Spinal cord (tissue), 10 donors: Measurements from ENCODE around the gene ZNF569. TPM values are rescaled to one million over a fixed set of nuclear protein-coding genes. Genes with fewer than 3 reads are reported as not detected.
A peak's percentile ranks its signal among the peaks of the same experiment; 100 is the strongest.
"Not testable (repeated sequence)": the region's sequence is repeated elsewhere in the genome, so short reads cannot be mapped to it uniquely, and the experiment has no call there.

Experiments
- DNase-seq, 6 donors: peaks; one replicate each; pipeline versions ENCODE4 v3.0.0 to v3.0.0-alpha.2; 2013 to 2015; ENCODE audit warnings: low spot score in 6 of 6, low read depth in 4 of 6
- H3K27ac ChIP-seq: one replicate; pipeline ENCODE4 v1.5.1; 2013; ENCODE audit warnings: low read depth, low read length, control low read depth
- H3K27me3 ChIP-seq: one replicate; pipeline ENCODE4 v1.6.1; 2013; ENCODE audit warnings: low read length; ENCODE audit not compliant: control insufficient read depth, insufficient read depth
- H3K36me3 ChIP-seq: one replicate; pipeline ENCODE4 v1.6.1; 2013; ENCODE audit warnings: low read length; ENCODE audit not compliant: control insufficient read depth, insufficient read depth
- H3K4me1 ChIP-seq: one replicate; pipeline ENCODE4 v1.6.1; 2013; ENCODE audit warnings: low read length; ENCODE audit not compliant: control insufficient read depth, insufficient read depth
- H3K4me3 ChIP-seq: one replicate; pipeline ENCODE4 v1.5.1; 2013; ENCODE audit warnings: low read depth, low read length, control low read depth
- H3K9me3 ChIP-seq: one replicate; pipeline ENCODE4 v1.6.1; 2013; ENCODE audit warnings: low read length; ENCODE audit not compliant: control insufficient read depth, insufficient read depth
- WGBS: methylation state at CpG from one replicate; pipeline ENCODE4 v1.1.5; 2013; ENCODE audit warnings: missing lambda C conversion rate; ENCODE audit not compliant: insufficient coverage; 5-methylcytosine and 5-hydroxymethylcytosine counted together
- polyA plus RNA-seq, 2 donors: library from polyadenylated mRNA; unstranded; fragments of 120-200 nt; gene quantifications; one replicate each; pipeline ENCODE4 v1.2.1, GENCODE V29; 2013; ENCODE audit not compliant: insufficient read length in 2 of 2
- total RNA-seq, 2 donors: library from RNA; depleted of rRNA in 1 of 2; stranded (reverse); fragments of 120-200 nt in 1 of 2; fragments of >200 nt in 1 of 2; gene quantifications; one replicate each; pipeline versions ENCODE4 v1.2.3 to v1.2.4, GENCODE V29; 2013 to 2014
- donor health status: healthy.

Gene ZNF569
- total and polyA plus RNA-seq, 4 donors: 12.1 to 26.1 (median 13.7) TPM

- no CpG with 5 or more reads among the region's 2 CpGs for WGBS
Measured at GRCh38 chr19:37412700-37413099, 54.5 kb downstream of the ZNF569 start.

DNA sequence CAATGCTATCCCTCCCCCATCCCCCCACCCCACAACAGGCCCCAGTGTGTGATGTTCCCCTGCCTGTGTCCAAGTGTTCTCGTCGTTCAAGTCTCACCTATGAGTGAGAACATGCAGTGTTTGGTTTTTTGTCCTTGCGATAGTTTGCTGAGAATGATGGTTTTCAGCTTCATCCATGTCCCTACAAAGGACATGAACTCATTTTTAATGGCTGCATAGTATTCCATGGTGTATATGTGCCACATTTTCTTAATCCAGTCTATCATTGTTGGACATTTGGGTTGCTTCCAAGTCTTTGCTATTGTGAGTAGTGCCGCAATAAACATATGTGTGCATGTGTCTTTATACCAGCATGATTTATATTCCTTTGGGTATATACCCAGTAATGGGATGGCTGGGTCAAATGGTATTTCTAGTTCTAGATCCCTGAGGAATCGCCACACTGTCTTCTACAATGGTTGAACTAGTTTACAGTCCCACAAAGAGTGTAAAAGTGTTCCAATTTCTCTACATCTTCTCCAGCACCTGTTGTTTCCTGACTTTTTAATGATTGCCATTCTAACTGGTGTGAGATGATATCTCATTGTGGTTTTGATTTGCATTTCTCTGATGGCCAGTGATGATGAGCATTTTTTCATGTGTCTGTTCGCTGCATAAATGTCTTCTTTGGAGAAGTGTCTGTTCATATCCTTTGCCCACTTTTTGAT is 61.0 kb downstream of the ZNF569 start:
- not testable (repeated sequence) for H3K4me3 ChIP-seq, H3K4me1 ChIP-seq, H3K36me3 ChIP-seq, H3K27me3 ChIP-seq, H3K27ac ChIP-seq, DNase-seq
- peaks cover 20% of the 10 kb centered on the region for H3K9me3 ChIP-seq
- no CpG with 5 or more reads among the region's 6 CpGs for WGBS

More at GRCh38 chr19:37412700-37413099, 54.5 kb downstream of the ZNF569 start:
- no peaks in the 10 kb centered on the region for H3K27me3 ChIP-seq
- DNase-seq: no peak
- no peak overlapping the region for H3K27ac ChIP-seq
- no peaks in the 10 kb centered on the region for H3K36me3 ChIP-seq
- H3K4me3 ChIP-seq: no peak overlapping the region
- peaks cover 40% of the 10 kb centered on the region for H3K9me3 ChIP-seq
- H3K4me1 ChIP-seq: no peaks in the 10 kb centered on the region

- no peak for DNase-seq
- no peak overlapping the region for H3K27ac ChIP-seq
- WGBS: 25% methylated on average over 34 of the region's 34 CpGs
- H3K4me3 ChIP-seq: no peak overlapping the region
- no peaks in the 10 kb centered on the region for H3K4me1 ChIP-seq
- H3K27me3 ChIP-seq: no peaks in the 10 kb centered on the region
- peaks cover 16% of the 10 kb centered on the region for H3K9me3 ChIP-seq
- no peaks in the 10 kb centered on the region for H3K36me3 ChIP-seq
Measured at GRCh38 chr19:37403403-37403802, 63.8 kb downstream of the ZNF569 start.

- Histone ChIP-seq H3K4me1 (no peaks in the 10 kb centered on the region), H3K4me3 (no peak overlapping the region), H3K27me3 (no peaks in the 10 kb centered on the region), H3K36me3 (no peaks in the 10 kb centered on the region), H3K9me3 (peaks cover 10% of the 10 kb centered on the region), H3K27ac (no peak overlapping the region)
- WGBS: no CpG with 5 or more reads among the region's 1 CpG
- no peak for DNase-seq
Measured at GRCh38 chr19:37401078-37401477, 66.2 kb downstream of the ZNF569 start.

DNA sequence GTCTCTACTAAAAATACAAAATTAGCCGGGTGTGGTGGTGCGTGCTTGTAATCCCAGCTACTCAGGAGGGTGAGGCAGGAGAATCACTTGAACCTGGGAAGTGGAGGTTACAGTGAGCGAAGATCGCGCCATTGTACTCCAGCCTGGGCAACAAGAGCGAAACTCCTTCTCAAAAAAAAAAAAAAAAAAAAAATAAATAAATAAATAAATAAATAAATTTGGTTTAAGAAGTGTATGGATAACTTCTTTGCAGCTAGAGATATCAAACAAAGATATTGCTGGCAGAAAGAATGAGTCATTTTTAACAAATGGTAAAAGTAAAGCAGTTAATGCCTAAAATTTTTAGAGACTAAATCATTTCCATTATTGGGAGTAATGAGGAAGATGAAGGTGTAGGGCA is 75.8 kb downstream of the ZNF569 start:
- H3K9me3 ChIP-seq: peaks cover 32% of the 10 kb centered on the region
- H3K27me3 ChIP-seq, H3K27ac ChIP-seq, H3K4me1 ChIP-seq, H3K4me3 ChIP-seq, DNase-seq: not testable (repeated sequence)
- H3K36me3 ChIP-seq: peaks cover 21% of the 10 kb centered on the region
- WGBS: no CpG with 5 or more reads among the region's 6 CpGs

- H3K27me3 ChIP-seq: no peaks in the 10 kb centered on the region
- DNase-seq: no peak
- no CpG with 5 or more reads among the region's 4 CpGs for WGBS
- H3K4me1 ChIP-seq: no peaks in the 10 kb centered on the region
- H3K27ac ChIP-seq: no peak overlapping the region
- no peak overlapping the region for H3K4me3 ChIP-seq
- peaks cover 36% of the 10 kb centered on the region for H3K36me3 ChIP-seq
- H3K9me3 ChIP-seq: peaks cover 34% of the 10 kb centered on the region
Measured at GRCh38 chr19:37389234-37389633, 78.0 kb downstream of the ZNF569 start.

DNA sequence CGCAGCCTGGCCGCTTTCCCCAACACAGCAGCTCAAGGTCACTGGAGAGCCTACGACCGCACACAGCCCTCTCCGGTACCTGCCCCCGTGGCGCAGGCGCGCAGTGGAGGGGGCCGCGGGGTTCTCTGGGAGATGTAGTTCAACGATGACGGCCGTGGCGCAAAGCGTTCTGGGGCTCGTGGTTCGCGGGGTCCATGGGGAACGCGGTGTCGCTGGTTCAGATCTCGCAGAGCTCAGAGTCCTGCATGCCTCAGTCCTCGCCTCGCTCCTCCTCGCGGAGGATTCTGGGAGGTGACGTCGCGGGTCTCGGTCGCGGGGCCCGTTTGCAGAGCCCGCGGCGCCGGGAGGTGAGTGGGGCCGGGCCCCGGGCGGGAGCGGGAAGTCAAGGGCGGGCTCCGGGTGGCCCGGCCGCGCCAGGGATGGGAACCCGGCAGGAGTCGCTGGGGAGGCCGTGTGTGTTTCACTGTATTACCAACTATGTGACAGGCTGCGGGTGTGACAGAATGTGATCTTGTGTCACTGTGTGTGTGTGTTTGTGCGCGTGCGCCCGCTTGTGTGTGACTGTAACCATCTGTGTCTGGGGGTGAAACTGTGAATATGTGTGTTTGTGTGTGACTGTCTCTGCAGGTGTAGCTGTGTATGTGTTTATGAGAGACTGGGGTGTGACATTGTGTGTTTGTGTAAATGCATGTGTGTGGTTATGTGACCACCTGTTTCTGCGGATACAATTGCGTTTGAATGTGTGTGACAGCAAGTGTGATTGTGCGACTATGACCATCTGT is 96.2 kb downstream of the ZNF569 start, which contains the start of gene ZNF527:
Gene ZNF527, plus strand, starts transcription at position 220 of the 782 bp plus-strand sequence. CDS start 3,100 bp downstream, outside the sequence.
- DNase-seq: peak; percentile 93 to 99 (median 96)
- H3K9me3 ChIP-seq: no peaks in the 10 kb centered on the region
- under 1% methylated on average over 58 of the region's 58 CpGs for WGBS
- no peaks in the 10 kb centered on the region for H3K27me3 ChIP-seq
- H3K36me3 ChIP-seq: peaks cover 20% of the 10 kb centered on the region
- H3K4me3 ChIP-seq: peak within 1 kb of the TSS; percentile 82
- peaks cover 9% of the 10 kb centered on the region for H3K4me1 ChIP-seq
- H3K27ac ChIP-seq: peak within 1 kb of the TSS; percentile 75

- H3K4me1 ChIP-seq, H3K27me3 ChIP-seq, DNase-seq, H3K9me3 ChIP-seq: not testable (repeated sequence)
- Histone ChIP-seq H3K27ac (peak overlapping the region; percentile 75), H3K36me3 (peaks cover 14% of the 10 kb centered on the region), H3K4me3 (peak overlapping the region; percentile 82)
- WGBS: 7% methylated on average over 14 of the region's 18 CpGs
Measured at GRCh38 chr19:37370386-37370879, 96.8 kb downstream of the ZNF569 start.

DNA sequence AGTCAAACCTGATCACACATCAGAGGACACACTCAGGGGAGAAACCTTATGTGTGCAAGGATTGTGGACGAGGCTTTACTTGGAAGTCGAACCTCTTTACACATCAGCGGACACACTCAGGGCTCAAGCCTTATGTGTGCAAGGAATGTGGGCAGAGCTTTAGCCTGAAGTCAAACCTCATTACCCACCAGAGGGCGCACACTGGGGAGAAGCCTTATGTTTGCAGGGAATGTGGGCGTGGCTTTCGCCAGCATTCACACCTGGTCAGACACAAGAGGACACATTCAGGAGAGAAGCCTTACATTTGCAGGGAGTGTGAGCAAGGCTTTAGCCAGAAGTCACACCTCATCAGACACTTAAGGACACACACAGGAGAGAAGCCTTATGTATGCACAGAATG is 104.5 kb downstream of the ZNF569 start:
- no peak for DNase-seq
- peaks cover 38% of the 10 kb centered on the region for H3K36me3 ChIP-seq
- WGBS: 100% methylated on average over 1 of the region's 6 CpGs
- H3K27ac ChIP-seq: no peak overlapping the region
- no peak overlapping the region for H3K4me3 ChIP-seq
- no peaks in the 10 kb centered on the region for H3K4me1 ChIP-seq
- no peaks in the 10 kb centered on the region for H3K9me3 ChIP-seq
- H3K27me3 ChIP-seq: no peaks in the 10 kb centered on the region
